Daoy (cell line): Measurements from ENCODE around the gene ZNF500. TPM values are rescaled to one million over a fixed set of nuclear protein-coding genes. Genes with fewer than 3 reads are reported as not detected.
A peak's percentile ranks its signal among the peaks of the same experiment; 100 is the strongest.

ENCODE experiments used
- DNase-seq: peaks from one replicate; pipeline ENCODE4 v3.0.0-alpha.2; 2015; ENCODE audit warnings: low read depth
- total RNA-seq: library from RNA; depleted of rRNA; stranded (reverse); fragments of >200 nt; shearing (Covaris generic); gene quantifications from 2 replicates; pipeline ENCODE4 v1.2.3, GENCODE V29; 2014

Gene ZNF500
- total RNA-seq, 1 experiment from 2014 or later = 6.4 TPM

GRCh38 chr16:4772351-4772750 lies 5.4 kb upstream of the ZNF500 start:
- no peak for DNase-seq

- DNase-seq = no peak
Measured at GRCh38 chr16:4771646-4772045, 4.7 kb upstream of the ZNF500 start.

GRCh38 chr16:4769306-4769638 lies 2.3 kb upstream of the ZNF500 start:
- no peak for DNase-seq

- peak; percentile 96 for DNase-seq
Measured at GRCh38 chr16:4768549-4769305, 1.8 kb upstream of the ZNF500 start.

GRCh38 chr16:4767872-4768548 lies 1.0 kb upstream of the ZNF500 start:
- DNase-seq = peak; percentile 26

GRCh38 chr16:4765511-4766474 lies 1.2 kb downstream of the ZNF500 start:
- no peak for DNase-seq

GRCh38 chr16:4763791-4764190 lies 3.2 kb downstream of the ZNF500 start:
- DNase-seq = no peak

- no peak for DNase-seq
Measured at GRCh38 chr16:4762205-4762604, 4.8 kb downstream of the ZNF500 start.

- DNase-seq = no peak
Measured at GRCh38 chr16:4760221-4760910, 6.6 kb downstream of the ZNF500 start.

- DNase-seq = no peak
Measured at GRCh38 chr16:4755687-4756086, 11.3 kb downstream of the ZNF500 start.

GRCh38 chr16:4754865-4755264 lies 12.1 kb downstream of the ZNF500 start:
- DNase-seq = no peak

GRCh38 chr16:4753227-4753626 lies 13.7 kb downstream of the ZNF500 start:
- DNase-seq = no peak

GRCh38 chr16:4752351-4753100 lies 14.4 kb downstream of the ZNF500 start:
- DNase-seq = no peak

- no peak for DNase-seq
Measured at GRCh38 chr16:4750896-4751295, 16.1 kb downstream of the ZNF500 start.

GRCh38 chr16:4749700-4750257 lies 17.2 kb downstream of the ZNF500 start:
- no peak for DNase-seq

- DNase-seq = no peak
Measured at GRCh38 chr16:4748682-4749411, 18.1 kb downstream of the ZNF500 start.

- DNase-seq = no peak
Measured at GRCh38 chr16:4747906-4748681, 18.9 kb downstream of the ZNF500 start.

- DNase-seq = no peak
Measured at GRCh38 chr16:4746991-4747574, 19.9 kb downstream of the ZNF500 start.

GRCh38 chr16:4746215-4746614 lies 20.7 kb downstream of the ZNF500 start:
- DNase-seq = no peak
